HL-60 (cell line): ENCODE data around the gene RUNX1.

Source experiments
- DNase-seq, 2 experiments: peaks; one replicate each; pipeline ENCODE4 v3.0.0-alpha.2; 2010 to 2020; ENCODE audit warnings: low read depth in 1 of 2, low spot score in 1 of 2
- H3K27ac ChIP-seq: fragments of 250-450 bp; sonication (Bioruptor Pico); replicated peaks from 2 replicates; pipeline ENCODE4 v1.5.1; 2020; ENCODE audit warnings: mild to moderate bottlenecking, moderate library complexity
- H3K27me3 ChIP-seq: fragments of 250-450 bp; sonication (Bioruptor Pico); 2 replicates; pipeline ENCODE4 v1.5.1; 2021; ENCODE audit warnings: mild to moderate bottlenecking, moderate library complexity; ENCODE audit not compliant: insufficient read depth, poor library complexity, severe bottlenecking
- H3K4me3 ChIP-seq: replicated peaks from 2 replicates; pipeline ENCODE4 v1.5.1; 2011; ENCODE audit warnings: mild to moderate bottlenecking, control low read depth, low read length; ENCODE audit not compliant: insufficient read depth
- GABPA ChIP-seq: IDR thresholded peaks from 2 replicates; pipeline ENCODE4 v1.6.1; 2012; ENCODE audit warnings: low read depth
- POLR2AphosphoS5 ChIP-seq: IDR thresholded peaks from 2 replicates; pipeline ENCODE4 v1.6.1; 2012; ENCODE audit warnings: low read depth
- SPI1 ChIP-seq: IDR thresholded peaks from 2 replicates; pipeline ENCODE4 v1.6.1; 2012; ENCODE audit warnings: low read depth, mild to moderate bottlenecking, borderline replicate concordance
- TF ChIP-seq, protein P1 (sequence below): IDR thresholded peaks from one replicate; pipeline ENCODE4 v1.5.1; 2011; ENCODE audit warnings: low read length, control low read depth, inconsistent platforms; ENCODE audit not compliant: insufficient read depth
- TF ChIP-seq, protein P2 (sequence below): IDR thresholded peaks from 2 replicates; pipeline ENCODE4 v1.6.1; 2012; ENCODE audit warnings: low read depth; ENCODE audit not compliant: insufficient replicate concordance

Gene RUNX1

DNA sequence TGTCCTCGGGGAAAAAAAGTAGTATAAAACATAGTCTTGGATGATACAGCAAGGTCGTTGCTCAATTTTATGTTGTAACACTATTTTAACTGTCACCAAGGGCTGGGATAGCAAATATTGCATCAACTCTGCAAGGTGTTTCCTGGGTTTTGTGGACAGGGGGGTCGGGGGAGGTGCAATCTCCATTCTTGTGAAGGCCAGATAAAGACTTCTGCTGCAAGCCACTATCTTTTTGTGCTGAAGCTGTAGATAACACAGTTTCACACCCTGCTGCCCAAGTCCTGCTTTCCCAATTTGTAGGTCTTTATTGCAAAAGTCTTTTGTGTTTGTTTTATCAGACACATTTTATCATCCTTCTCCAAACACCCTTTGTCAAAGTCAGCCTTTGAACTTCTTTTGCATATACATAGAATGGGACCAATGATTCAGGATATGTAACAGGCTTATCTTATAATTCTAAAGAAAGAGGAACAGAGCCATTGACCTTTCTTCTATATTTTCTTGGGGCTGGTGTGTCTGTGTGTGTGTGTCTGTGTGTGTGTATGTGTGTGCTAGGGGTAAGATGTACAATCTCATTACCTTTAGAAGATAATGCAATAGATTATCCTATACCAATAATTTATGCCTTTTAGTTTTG lies 140.6 kb downstream of the RUNX1 start:
- Histone ChIP-seq H3K4me3 (no peak overlapping the region), H3K27ac (peak overlapping the region; percentile 96), H3K27me3 (no peaks in the 10 kb centered on the region)
- TF ChIP-seq, protein P1, sequence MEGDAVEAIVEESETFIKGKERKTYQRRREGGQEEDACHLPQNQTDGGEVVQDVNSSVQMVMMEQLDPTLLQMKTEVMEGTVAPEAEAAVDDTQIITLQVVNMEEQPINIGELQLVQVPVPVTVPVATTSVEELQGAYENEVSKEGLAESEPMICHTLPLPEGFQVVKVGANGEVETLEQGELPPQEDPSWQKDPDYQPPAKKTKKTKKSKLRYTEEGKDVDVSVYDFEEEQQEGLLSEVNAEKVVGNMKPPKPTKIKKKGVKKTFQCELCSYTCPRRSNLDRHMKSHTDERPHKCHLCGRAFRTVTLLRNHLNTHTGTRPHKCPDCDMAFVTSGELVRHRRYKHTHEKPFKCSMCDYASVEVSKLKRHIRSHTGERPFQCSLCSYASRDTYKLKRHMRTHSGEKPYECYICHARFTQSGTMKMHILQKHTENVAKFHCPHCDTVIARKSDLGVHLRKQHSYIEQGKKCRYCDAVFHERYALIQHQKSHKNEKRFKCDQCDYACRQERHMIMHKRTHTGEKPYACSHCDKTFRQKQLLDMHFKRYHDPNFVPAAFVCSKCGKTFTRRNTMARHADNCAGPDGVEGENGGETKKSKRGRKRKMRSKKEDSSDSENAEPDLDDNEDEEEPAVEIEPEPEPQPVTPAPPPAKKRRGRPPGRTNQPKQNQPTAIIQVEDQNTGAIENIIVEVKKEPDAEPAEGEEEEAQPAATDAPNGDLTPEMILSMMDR = no peak
- TF ChIP-seq GABPA = no peak; the same call in 1 of the 2 replicates
- peak; percentile 85 for TF ChIP-seq SPI1
- TF ChIP-seq, protein P2, sequence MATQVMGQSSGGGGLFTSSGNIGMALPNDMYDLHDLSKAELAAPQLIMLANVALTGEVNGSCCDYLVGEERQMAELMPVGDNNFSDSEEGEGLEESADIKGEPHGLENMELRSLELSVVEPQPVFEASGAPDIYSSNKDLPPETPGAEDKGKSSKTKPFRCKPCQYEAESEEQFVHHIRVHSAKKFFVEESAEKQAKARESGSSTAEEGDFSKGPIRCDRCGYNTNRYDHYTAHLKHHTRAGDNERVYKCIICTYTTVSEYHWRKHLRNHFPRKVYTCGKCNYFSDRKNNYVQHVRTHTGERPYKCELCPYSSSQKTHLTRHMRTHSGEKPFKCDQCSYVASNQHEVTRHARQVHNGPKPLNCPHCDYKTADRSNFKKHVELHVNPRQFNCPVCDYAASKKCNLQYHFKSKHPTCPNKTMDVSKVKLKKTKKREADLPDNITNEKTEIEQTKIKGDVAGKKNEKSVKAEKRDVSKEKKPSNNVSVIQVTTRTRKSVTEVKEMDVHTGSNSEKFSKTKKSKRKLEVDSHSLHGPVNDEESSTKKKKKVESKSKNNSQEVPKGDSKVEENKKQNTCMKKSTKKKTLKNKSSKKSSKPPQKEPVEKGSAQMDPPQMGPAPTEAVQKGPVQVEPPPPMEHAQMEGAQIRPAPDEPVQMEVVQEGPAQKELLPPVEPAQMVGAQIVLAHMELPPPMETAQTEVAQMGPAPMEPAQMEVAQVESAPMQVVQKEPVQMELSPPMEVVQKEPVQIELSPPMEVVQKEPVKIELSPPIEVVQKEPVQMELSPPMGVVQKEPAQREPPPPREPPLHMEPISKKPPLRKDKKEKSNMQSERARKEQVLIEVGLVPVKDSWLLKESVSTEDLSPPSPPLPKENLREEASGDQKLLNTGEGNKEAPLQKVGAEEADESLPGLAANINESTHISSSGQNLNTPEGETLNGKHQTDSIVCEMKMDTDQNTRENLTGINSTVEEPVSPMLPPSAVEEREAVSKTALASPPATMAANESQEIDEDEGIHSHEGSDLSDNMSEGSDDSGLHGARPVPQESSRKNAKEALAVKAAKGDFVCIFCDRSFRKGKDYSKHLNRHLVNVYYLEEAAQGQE = peak; percentile 79
- TF ChIP-seq POLR2AphosphoS5 = peak; percentile 100
- peak; percentile 98 to 100 for DNase-seq

DNA sequence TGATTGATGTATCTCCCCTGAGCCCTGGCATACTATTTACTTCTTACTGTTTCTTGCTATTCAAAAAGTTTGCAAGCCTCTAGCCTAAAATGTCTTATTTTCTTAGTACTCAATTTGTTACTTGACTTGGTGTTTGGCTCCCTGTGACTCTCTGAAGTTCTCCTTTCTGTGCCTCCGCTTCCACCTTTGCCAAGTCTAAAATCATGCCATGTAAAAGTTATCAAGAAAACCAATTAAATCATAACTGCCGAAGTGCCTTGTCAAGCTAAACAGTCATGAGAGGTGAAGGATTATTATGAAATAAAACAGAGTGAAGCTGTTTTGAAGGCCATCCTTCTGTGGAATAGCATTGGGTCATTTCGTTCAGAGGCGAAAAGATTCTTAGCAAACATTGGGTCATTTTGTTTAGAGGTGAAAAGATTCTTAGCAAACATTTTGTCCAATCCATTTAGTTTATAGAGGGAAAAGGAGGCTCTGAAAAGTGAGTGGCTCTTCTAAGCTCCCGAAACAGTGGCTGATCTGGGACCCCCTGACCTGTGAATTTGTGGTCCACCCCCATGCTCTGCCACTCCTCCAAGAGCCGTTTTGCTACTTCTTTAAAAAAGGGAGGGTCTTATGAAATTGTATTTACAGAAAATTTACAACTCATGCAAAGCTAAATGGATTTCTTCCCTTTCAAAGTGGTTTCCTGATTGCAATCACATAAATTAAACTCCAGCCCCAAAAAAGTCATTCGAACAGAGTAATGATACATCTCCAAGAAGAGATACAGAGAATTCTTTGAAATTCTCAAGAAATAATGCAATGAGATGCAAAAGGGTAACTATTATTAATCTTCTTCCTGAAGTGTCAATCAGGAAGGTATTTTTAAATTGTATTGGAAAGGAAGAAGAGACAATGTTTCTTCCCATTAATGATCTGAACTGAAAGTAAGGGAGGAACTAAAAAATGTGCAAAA lies 141.4 kb downstream of the RUNX1 start:
- peak overlapping the region; percentile 96 for H3K27ac ChIP-seq
- TF ChIP-seq SPI1 (peak; percentile 9; the same call in 1 of the 2 replicates), GABPA (no peak)
- no peak overlapping the region for H3K4me3 ChIP-seq
- peak in 1 of 2 experiments; percentile 44 for DNase-seq
- no peaks in the 10 kb centered on the region for H3K27me3 ChIP-seq

DNA sequence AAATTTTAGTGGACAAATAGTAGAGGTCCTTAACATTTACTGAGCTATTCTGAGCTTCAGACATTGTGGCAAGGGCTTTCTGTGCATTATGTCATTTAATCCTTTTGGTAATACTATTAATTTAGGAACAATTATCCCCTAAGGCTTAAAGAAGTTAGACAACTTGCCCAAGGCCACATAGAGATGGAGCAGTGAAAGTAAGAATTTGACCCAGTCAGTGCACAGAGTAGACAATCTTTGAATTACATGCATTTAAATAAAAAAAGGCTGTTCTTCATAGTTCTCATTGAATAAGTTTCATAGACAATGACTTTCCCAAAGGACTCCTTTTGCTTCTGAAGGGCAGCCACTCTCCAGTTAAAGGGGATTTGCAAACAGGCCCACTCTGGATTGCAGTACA lies 142.7 kb downstream of the RUNX1 start:
- H3K27ac ChIP-seq = peak overlapping the region; percentile 96
- H3K27me3 ChIP-seq = no peaks in the 10 kb centered on the region
- no peak for DNase-seq
- TF ChIP-seq GABPA (no peak), POLR2AphosphoS5 (no peak), SPI1 (no peak)
- TF ChIP-seq, protein P1 = no peak
- TF ChIP-seq, protein P2 = no peak
- no peak overlapping the region for H3K4me3 ChIP-seq

DNA sequence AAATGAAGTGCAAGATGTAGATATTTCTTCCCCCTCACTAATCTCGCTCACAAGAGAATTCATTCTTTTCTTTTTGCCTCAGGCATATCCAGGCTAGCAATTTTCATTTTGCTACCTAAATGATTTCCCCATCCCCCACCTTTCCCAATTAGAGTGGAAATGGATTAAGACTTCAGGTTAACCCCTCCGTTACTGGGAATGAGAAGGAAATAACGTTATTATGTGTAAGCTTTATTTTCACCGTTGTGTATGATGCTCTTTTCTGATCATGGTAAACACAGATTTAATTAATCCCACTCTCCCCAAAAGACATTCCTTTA lies 143.9 kb downstream of the RUNX1 start:
- DNase-seq = no peak
- Histone ChIP-seq H3K27ac (peak overlapping the region; percentile 96), H3K4me3 (no peak overlapping the region), H3K27me3 (no peaks in the 10 kb centered on the region)
- TF ChIP-seq, protein P2 = no peak
- TF ChIP-seq, protein P1 = no peak
- no peak for TF ChIP-seq GABPA
- no peak for TF ChIP-seq SPI1
- TF ChIP-seq POLR2AphosphoS5 = no peak
